COLO668 (cell line): ENCODE measurements around the gene NEU3.

ENCODE experiments used
- DNase-seq: peaks from one replicate; lab custom pipeline; 2025; ENCODE audit not compliant: unreplicated experiment; lab: John Stamatoyannopoulos, UW

The NEU3 gene

GRCh38 chr11:75059299-75059698 lies 70.6 kb downstream of the NEU3 start:
- DNase-seq, result no peak

GRCh38 chr11:75063741-75064314 lies 75.1 kb downstream of the NEU3 start:
- DNase-seq, result no peak

- DNase-seq, result no peak
Observed at GRCh38 chr11:75066061-75066460, 77.3 kb downstream of the NEU3 start.
